ENCODE measurements around the gene TRIM46. TPM values are rescaled to one million over a fixed set of nuclear protein-coding genes. Genes with fewer than 3 reads are reported as not detected.

The TRIM46 gene
- total and polyA plus RNA-seq, 9 of the 15 experiments (the other 6 are each of a cell fraction or from before 2014, with no cell fraction given) = 0.05 to 0.60 (median 0.16) TPM; not detected in 3

DNA sequence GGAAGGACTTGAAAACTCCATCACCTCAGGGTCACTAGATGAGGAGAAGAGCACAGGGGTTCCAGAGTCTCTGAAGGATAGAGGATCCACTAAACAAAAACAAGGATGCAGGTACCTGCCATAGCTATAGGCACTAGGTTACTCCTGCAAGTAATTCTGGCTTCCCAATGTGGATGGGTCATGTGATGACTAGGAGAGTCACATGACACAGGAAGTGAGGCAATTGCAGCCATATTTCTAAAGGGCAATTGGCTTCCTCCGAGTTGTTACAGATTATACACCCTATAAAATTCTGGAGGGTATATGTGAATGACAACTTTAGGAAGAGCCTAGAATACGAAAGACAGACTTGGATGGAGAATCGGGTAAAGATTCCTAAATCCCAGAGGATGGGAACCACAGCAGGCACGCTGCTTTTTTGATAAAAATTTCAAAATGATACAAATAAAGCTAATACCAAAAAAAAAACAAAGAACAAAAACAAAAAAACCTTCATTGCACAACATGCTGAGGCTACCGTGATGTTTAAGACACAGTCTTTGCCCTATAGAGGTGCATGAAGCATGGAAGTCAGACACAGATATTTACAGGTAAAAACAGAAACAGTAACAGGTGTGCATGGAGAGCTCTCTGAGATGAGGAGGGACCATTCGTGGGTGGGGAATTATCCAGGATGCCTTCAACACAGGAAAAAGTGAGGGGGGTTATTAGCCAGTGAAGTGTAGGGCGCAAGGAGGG, 45.4 kb downstream of the TRIM46 start (continued):
- TF ChIP-seq ELF1 (tag; IDR thresholded peaks at IDR 0.05) = peak; percentile 74
- TF ChIP-seq, protein P1, sequence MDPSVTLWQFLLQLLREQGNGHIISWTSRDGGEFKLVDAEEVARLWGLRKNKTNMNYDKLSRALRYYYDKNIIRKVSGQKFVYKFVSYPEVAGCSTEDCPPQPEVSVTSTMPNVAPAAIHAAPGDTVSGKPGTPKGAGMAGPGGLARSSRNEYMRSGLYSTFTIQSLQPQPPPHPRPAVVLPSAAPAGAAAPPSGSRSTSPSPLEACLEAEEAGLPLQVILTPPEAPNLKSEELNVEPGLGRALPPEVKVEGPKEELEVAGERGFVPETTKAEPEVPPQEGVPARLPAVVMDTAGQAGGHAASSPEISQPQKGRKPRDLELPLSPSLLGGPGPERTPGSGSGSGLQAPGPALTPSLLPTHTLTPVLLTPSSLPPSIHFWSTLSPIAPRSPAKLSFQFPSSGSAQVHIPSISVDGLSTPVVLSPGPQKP (CRISPR knock-in tag; IDR thresholded peaks at IDR 0.05) = no peak
- TF ChIP-seq CXXC5 (CRISPR knock-in tag; IDR thresholded peaks at IDR 0.05) = no peak; the same call in 1 of the 2 replicates
- no peak for TF ChIP-seq ZNF696 (CRISPR knock-in tag; conservative IDR thresholded peaks at IDR 0.05)
- no peak for TF ChIP-seq CBX8 (IDR thresholded peaks at IDR 0.05; ENCODE audit: borderline replicate concordance, extremely low read depth, low read depth, low read length, poor library complexity, severe bottlenecking)
- TF ChIP-seq, protein P2, sequence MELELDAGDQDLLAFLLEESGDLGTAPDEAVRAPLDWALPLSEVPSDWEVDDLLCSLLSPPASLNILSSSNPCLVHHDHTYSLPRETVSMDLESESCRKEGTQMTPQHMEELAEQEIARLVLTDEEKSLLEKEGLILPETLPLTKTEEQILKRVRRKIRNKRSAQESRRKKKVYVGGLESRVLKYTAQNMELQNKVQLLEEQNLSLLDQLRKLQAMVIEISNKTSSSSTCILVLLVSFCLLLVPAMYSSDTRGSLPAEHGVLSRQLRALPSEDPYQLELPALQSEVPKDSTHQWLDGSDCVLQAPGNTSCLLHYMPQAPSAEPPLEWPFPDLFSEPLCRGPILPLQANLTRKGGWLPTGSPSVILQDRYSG (tag; conservative IDR thresholded peaks at IDR 0.05; ENCODE audit: low read depth) = peak; percentile 66; the same call in 1 of the 2 replicates
- no peak for TF ChIP-seq ETS2 (tag; IDR thresholded peaks at IDR 0.05; ENCODE audit: borderline replicate concordance, poor library complexity, severe bottlenecking)
- 0 out of 2 replicates have a peak, but pooled peaks have one; percentile 7 for TF ChIP-seq ZNF766 (CRISPR knock-in tag; conservative IDR thresholded peaks at IDR 0.05)
- TF ChIP-seq DPF2 (IDR thresholded peaks at IDR 0.05) = no peak
- TF ChIP-seq POLR3G (IDR thresholded peaks at IDR 0.05; ENCODE audit: extremely low read depth, insufficient read length, insufficient replicate concordance) = no peak
- TF ChIP-seq ZNF124 (CRISPR knock-in tag; IDR thresholded peaks at IDR 0.05) = no peak
- TF ChIP-seq NONO (IDR thresholded peaks at IDR 0.05; ENCODE audit: low read depth in 2 of 2, low read length in 1 of 2) = no peak
- TF ChIP-seq, protein P3, sequence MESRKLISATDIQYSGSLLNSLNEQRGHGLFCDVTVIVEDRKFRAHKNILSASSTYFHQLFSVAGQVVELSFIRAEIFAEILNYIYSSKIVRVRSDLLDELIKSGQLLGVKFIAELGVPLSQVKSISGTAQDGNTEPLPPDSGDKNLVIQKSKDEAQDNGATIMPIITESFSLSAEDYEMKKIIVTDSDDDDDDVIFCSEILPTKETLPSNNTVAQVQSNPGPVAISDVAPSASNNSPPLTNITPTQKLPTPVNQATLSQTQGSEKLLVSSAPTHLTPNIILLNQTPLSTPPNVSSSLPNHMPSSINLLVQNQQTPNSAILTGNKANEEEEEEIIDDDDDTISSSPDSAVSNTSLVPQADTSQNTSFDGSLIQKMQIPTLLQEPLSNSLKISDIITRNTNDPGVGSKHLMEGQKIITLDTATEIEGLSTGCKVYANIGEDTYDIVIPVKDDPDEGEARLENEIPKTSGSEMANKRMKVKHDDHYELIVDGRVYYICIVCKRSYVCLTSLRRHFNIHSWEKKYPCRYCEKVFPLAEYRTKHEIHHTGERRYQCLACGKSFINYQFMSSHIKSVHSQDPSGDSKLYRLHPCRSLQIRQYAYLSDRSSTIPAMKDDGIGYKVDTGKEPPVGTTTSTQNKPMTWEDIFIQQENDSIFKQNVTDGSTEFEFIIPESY (CRISPR knock-in tag; IDR thresholded peaks at IDR 0.05) = no peak
- peak; percentile 17; the same call in 1 of the 2 replicates for TF ChIP-seq MIER1 (IDR thresholded peaks at IDR 0.05; ENCODE audit: low read depth)
- TF ChIP-seq ZNF316 (IDR thresholded peaks at IDR 0.05) = no peak
- TF ChIP-seq RBBP5 (IDR thresholded peaks at IDR 0.05; ENCODE audit: borderline replicate concordance, insufficient read depth, low read length, poor library complexity, severe bottlenecking) = no peak
- no peak for TF ChIP-seq NCOA2 (IDR thresholded peaks at IDR 0.05; ENCODE audit: partially characterized antibody in 2 of 2)
- TF ChIP-seq NBN (IDR thresholded peaks at IDR 0.05; ENCODE audit: low read depth) = peak; percentile 49; the same call in 1 of the 2 replicates
- TF ChIP-seq, protein P4, sequence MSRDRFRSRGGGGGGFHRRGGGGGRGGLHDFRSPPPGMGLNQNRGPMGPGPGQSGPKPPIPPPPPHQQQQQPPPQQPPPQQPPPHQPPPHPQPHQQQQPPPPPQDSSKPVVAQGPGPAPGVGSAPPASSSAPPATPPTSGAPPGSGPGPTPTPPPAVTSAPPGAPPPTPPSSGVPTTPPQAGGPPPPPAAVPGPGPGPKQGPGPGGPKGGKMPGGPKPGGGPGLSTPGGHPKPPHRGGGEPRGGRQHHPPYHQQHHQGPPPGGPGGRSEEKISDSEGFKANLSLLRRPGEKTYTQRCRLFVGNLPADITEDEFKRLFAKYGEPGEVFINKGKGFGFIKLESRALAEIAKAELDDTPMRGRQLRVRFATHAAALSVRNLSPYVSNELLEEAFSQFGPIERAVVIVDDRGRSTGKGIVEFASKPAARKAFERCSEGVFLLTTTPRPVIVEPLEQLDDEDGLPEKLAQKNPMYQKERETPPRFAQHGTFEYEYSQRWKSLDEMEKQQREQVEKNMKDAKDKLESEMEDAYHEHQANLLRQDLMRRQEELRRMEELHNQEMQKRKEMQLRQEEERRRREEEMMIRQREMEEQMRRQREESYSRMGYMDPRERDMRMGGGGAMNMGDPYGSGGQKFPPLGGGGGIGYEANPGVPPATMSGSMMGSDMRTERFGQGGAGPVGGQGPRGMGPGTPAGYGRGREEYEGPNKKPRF (IDR thresholded peaks at IDR 0.05; ENCODE audit: low read depth, low read length) = no peak
